Neuronal stem cell (in vitro differentiated cells): Measurements from ENCODE around the gene AEBP2.

Source experiments
- DNase-seq: peaks from one replicate; pipeline ENCODE4 v3.0.0-alpha.2; 2013; ENCODE audit warnings: low spot score
- H2AFZ ChIP-seq: one replicate; pipeline ENCODE4 v1.6.1; 2013; ENCODE audit warnings: mild to moderate bottlenecking, low read length, inconsistent platforms
- H2AK5ac ChIP-seq: 2 replicates; pipeline ENCODE4 v1.6.1; 2013; ENCODE audit warnings: low read depth, mild to moderate bottlenecking, inconsistent platforms, low read length, moderate library complexity, mixed read lengths
- H2BK120ac ChIP-seq: 2 replicates; pipeline ENCODE4 v1.6.1; 2013; ENCODE audit warnings: low read depth, mild to moderate bottlenecking, inconsistent platforms, low read length, moderate library complexity, mixed read lengths
- H2BK12ac ChIP-seq: one replicate; pipeline ENCODE4 v1.6.1; 2013; ENCODE audit warnings: low read length, inconsistent platforms
- H2BK15ac ChIP-seq: 2 replicates; pipeline ENCODE4 v1.6.1; 2013; ENCODE audit warnings: mild to moderate bottlenecking, low read length, inconsistent platforms, mixed read lengths
- H2BK5ac ChIP-seq: one replicate; pipeline ENCODE4 v1.6.1; 2013; ENCODE audit warnings: inconsistent platforms, mild to moderate bottlenecking, low read length, moderate library complexity
- H3K14ac ChIP-seq: one replicate; pipeline ENCODE4 v1.6.1; 2013; ENCODE audit warnings: low read length, inconsistent platforms
- H3K18ac ChIP-seq: 2 replicates; pipeline ENCODE4 v1.6.1; 2013; ENCODE audit warnings: low read length, inconsistent platforms
- H3K23ac ChIP-seq: 2 replicates; pipeline ENCODE4 v1.6.1; 2013; ENCODE audit warnings: low read depth, mild to moderate bottlenecking, mixed read lengths, low read length, inconsistent platforms; ENCODE audit not compliant: poor library complexity
- H3K27ac ChIP-seq: replicated peaks from 3 replicates; pipeline ENCODE4 v1.5.1; 2013; ENCODE audit warnings: low read length, inconsistent platforms
- H3K27me3 ChIP-seq, 3 experiments: 2 replicates each; pipeline ENCODE4 v1.6.1; 2013; ENCODE audit warnings: low read length in 3 of 3, mild to moderate bottlenecking in 2 of 3, inconsistent platforms in 1 of 3, low read depth in 1 of 3, mixed read lengths in 1 of 3, moderate library complexity in 1 of 3; ENCODE audit not compliant: control insufficient read depth in 3 of 3, insufficient read depth in 3 of 3
- H3K36me3 ChIP-seq, 2 donors: replicated peaks in 1 of 2; 2 replicates each; pipeline ENCODE4 v1.6.1; 2013; ENCODE audit warnings: low read length in 2 of 2; ENCODE audit not compliant: control insufficient read depth in 2 of 2, insufficient read depth in 2 of 2
- H3K4ac ChIP-seq: 2 replicates; pipeline ENCODE4 v1.6.1; 2013; ENCODE audit warnings: inconsistent platforms, mild to moderate bottlenecking, low read length, moderate library complexity
- H3K4me1 ChIP-seq, 2 donors: 1 replicate in 1 of 2; 2 replicates in 1 of 2; pipeline ENCODE4 v1.6.1; 2013; ENCODE audit warnings: low read length in 2 of 2, low read depth in 1 of 2; ENCODE audit not compliant: control insufficient read depth in 2 of 2, insufficient read depth in 1 of 2
- H3K4me2 ChIP-seq: one replicate; pipeline ENCODE4 v1.6.1; 2013; ENCODE audit warnings: mild to moderate bottlenecking, low read length, inconsistent platforms; ENCODE audit not compliant: insufficient read depth, poor library complexity, severe bottlenecking
- H3K4me3 ChIP-seq, 2 donors: 2 replicates each; pipeline ENCODE4 v1.5.1; 2013; ENCODE audit warnings: low read length in 2 of 2, mild to moderate bottlenecking in 2 of 2, inconsistent platforms in 1 of 2, moderate library complexity in 1 of 2
- H3K79me1 ChIP-seq: one replicate; pipeline ENCODE4 v1.6.1; 2013; ENCODE audit warnings: low read depth, mild to moderate bottlenecking, inconsistent platforms, low read length, moderate library complexity
- H3K9ac ChIP-seq: one replicate; pipeline ENCODE4 v1.6.1; 2013; ENCODE audit warnings: mild to moderate bottlenecking, low read depth, low read length, inconsistent platforms; ENCODE audit not compliant: poor library complexity
- H3K9me3 ChIP-seq, 2 donors: replicated peaks in 1 of 2; 2 replicates each; pipeline versions ENCODE3 to v1.6.1; 2013; ENCODE audit warnings: low read length in 2 of 2, mild to moderate bottlenecking in 2 of 2, inconsistent platforms in 1 of 2, low read depth in 1 of 2, mixed read lengths in 1 of 2, moderate library complexity in 1 of 2; ENCODE audit not compliant: control insufficient read depth in 2 of 2, insufficient read depth in 1 of 2
- H4K8ac ChIP-seq: one replicate; pipeline ENCODE4 v1.6.1; 2013; ENCODE audit warnings: low read depth, mild to moderate bottlenecking, inconsistent platforms, low read length, moderate library complexity
- H4K91ac ChIP-seq: one replicate; pipeline ENCODE4 v1.6.1; 2013; ENCODE audit warnings: low read length, low read depth, mild to moderate bottlenecking, inconsistent platforms; ENCODE audit not compliant: poor library complexity
- WGBS, 2 donors: extraction: QIAGEN DNeasy Blood & Tissue Kit; methylation state at CpG; one replicate each; pipeline ENCODE4 v1.1.7; 2013; ENCODE audit warnings: missing lambda C conversion rate in 2 of 2, mixed read lengths in 1 of 2; ENCODE audit not compliant: insufficient read length in 2 of 2, insufficient replicate concordance in 1 of 2; ENCODE audit errors: extremely low coverage in 2 of 2; 5-methylcytosine and 5-hydroxymethylcytosine counted together

AEBP2 gene

DNA sequence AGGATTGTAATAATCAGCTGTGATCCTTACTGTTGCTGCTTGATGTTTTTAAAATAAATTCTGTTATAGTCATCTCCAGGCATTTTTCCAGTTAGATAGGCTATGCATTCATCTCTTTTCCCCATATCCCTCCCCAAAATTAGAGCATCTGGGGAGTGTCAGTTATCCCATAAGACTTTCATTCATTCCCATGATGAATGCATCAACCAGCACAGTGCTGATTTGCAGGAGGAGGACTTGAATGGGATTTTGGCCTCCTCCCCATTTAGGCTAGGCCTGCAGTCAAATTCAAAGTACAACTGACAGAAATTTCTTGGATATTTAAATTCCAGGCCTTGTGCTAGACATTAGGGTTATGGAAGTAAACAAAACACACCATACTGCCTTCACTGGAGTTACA lies 99.8 kb downstream of the AEBP2 start:
- no peak overlapping the region for H2BK120ac ChIP-seq
- no peak overlapping the region for H3K27ac ChIP-seq
- H4K8ac ChIP-seq: no peak overlapping the region
- no peaks in the 10 kb centered on the region for H3K36me3 ChIP-seq
- no peak overlapping the region for H2AK5ac ChIP-seq
- no peaks in the 10 kb centered on the region for H3K79me1 ChIP-seq
- H2BK15ac ChIP-seq: no peak overlapping the region
- no peaks in the 10 kb centered on the region for H3K27me3 ChIP-seq
- H3K9ac ChIP-seq: no peak overlapping the region
- H3K4me2 ChIP-seq: no peak overlapping the region
- no peak overlapping the region for H2BK12ac ChIP-seq
- H3K4me1 ChIP-seq: peaks cover 0 to 6% of the 10 kb centered on the region in 2 donors
- H3K23ac ChIP-seq: no peak overlapping the region
- peaks cover 0 to 7% of the 10 kb centered on the region in 2 donors for H3K9me3 ChIP-seq
- DNase-seq: no peak
- H3K18ac ChIP-seq: no peak overlapping the region
- no peak overlapping the region for H4K91ac ChIP-seq
- no peak overlapping the region for H2AFZ ChIP-seq
- no peak overlapping the region for H3K4ac ChIP-seq
- no peak overlapping the region for H2BK5ac ChIP-seq
- H3K4me3 ChIP-seq: no peak overlapping the region
- H3K14ac ChIP-seq: no peak overlapping the region

DNA sequence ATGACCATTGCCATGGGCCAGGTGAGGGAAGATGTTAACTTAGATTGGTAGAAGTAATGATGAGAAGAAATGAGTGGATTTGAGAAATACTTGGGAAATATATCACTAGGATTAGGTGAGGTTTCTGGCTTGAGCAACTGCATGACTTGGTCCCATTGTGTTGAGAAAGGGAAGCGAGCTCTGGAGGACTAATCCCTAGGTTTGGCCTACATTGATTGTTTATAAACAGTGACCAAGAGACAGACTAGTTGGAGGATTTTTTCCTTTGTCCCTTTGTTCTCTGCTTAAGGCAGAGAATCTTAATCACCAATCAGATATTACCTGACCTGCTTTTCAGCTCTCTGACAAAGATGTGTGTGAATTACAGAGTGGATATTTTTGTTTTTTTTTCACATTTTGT lies 100.5 kb downstream of the AEBP2 start:
- no peak overlapping the region for H3K27ac ChIP-seq
- no CpG with 5 or more reads among the region's 1 CpG for WGBS, 2 donors
- no peak overlapping the region for H3K4me3 ChIP-seq
- H3K36me3 ChIP-seq: no peaks in the 10 kb centered on the region
- no peak overlapping the region for H2BK15ac ChIP-seq
- no peak overlapping the region for H2BK120ac ChIP-seq
- H2AFZ ChIP-seq: no peak overlapping the region
- no peak overlapping the region for H3K4ac ChIP-seq
- H3K4me2 ChIP-seq: no peak overlapping the region
- H3K9me3 ChIP-seq: peaks cover 0 to 7% of the 10 kb centered on the region in 2 donors
- no peak overlapping the region for H3K18ac ChIP-seq
- H2BK5ac ChIP-seq: no peak overlapping the region
- no peak for DNase-seq
- no peak overlapping the region for H3K14ac ChIP-seq
- peaks cover 0 to 6% of the 10 kb centered on the region in 2 donors for H3K4me1 ChIP-seq
- no peak overlapping the region for H3K23ac ChIP-seq
- no peak overlapping the region for H2BK12ac ChIP-seq
- H4K8ac ChIP-seq: no peak overlapping the region
- H3K27me3 ChIP-seq: no peaks in the 10 kb centered on the region
- H3K9ac ChIP-seq: no peak overlapping the region
- no peaks in the 10 kb centered on the region for H3K79me1 ChIP-seq
- no peak overlapping the region for H4K91ac ChIP-seq
- no peak overlapping the region for H2AK5ac ChIP-seq

DNA sequence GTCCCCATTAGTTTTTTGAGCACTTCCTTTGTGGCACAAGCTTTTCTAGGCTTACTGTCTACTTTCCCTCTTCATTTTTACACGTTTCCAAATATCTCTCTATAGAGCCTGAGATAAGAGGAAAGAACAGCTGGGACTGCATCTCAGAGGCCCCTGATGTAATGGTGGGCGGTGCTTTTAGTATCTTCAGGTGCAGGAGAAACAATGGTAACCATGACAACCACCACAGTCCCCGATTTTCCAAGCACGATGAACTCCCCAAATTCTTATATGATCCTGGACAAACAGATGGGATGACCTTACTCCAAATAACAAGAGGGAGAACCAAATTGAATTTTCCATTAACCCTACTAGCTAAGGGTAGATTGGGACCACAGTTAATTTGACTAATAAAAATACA lies 103.3 kb downstream of the AEBP2 start:
- no peak for DNase-seq
- Histone ChIP-seq H2BK5ac (no peak overlapping the region), H4K8ac (no peak overlapping the region), H3K9ac (no peak overlapping the region), H2AK5ac (no peak overlapping the region), H2AFZ (no peak overlapping the region), H3K36me3 (no peaks in the 10 kb centered on the region), H3K79me1 (no peaks in the 10 kb centered on the region), H3K4me2 (no peak overlapping the region), H3K4me1 (peaks cover 11 to 16% of the 10 kb centered on the region in 2 donors), H2BK15ac (no peak overlapping the region), H3K23ac (no peak overlapping the region), H3K27ac (no peak overlapping the region), H3K18ac (no peak overlapping the region), H3K4ac (no peak overlapping the region), H3K14ac (no peak overlapping the region), H2BK120ac (no peak overlapping the region), H3K4me3 (no peak overlapping the region), H4K91ac (no peak overlapping the region), H3K27me3 (no peaks in the 10 kb centered on the region), H2BK12ac (no peak overlapping the region), H3K9me3 (no peaks in the 10 kb centered on the region)
- WGBS, 2 donors: no CpG with 5 or more reads among the region's 4 CpGs

DNA sequence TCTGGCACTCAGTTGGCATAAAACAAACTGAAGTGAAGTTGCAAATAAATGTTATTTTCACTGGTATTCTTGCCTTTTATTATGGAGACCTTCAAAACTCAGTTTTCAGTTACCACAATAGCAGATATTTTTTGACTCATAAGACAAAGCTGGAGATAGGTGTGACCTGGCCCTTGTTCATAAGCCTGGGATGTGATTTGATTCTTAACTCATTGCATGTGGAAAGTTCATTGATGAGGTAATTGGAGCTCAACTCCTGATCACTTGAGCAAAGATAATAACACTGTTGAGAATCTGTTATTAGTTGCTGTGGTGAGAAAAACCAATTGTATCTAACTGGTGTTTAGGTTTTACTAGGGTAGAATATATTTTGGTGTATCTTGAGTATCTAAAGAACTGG lies 105.1 kb downstream of the AEBP2 start:
- H2BK15ac ChIP-seq: no peak overlapping the region
- H3K27me3 ChIP-seq: no peaks in the 10 kb centered on the region
- no peak overlapping the region for H3K27ac ChIP-seq
- H3K14ac ChIP-seq: no peak overlapping the region
- no peak overlapping the region for H3K4ac ChIP-seq
- no peak overlapping the region for H2BK12ac ChIP-seq
- DNase-seq: no peak
- peaks cover 10 to 19% of the 10 kb centered on the region in 2 donors for H3K4me1 ChIP-seq
- no peak overlapping the region for H3K4me2 ChIP-seq
- no peaks in the 10 kb centered on the region for H3K9me3 ChIP-seq
- no peaks in the 10 kb centered on the region for H3K79me1 ChIP-seq
- H2AK5ac ChIP-seq: no peak overlapping the region
- no peaks in the 10 kb centered on the region for H3K36me3 ChIP-seq
- no peak overlapping the region for H3K18ac ChIP-seq
- H3K23ac ChIP-seq: no peak overlapping the region
- H2BK120ac ChIP-seq: no peak overlapping the region
- no peak overlapping the region for H2BK5ac ChIP-seq
- no peak overlapping the region for H3K9ac ChIP-seq
- no peak overlapping the region for H3K4me3 ChIP-seq
- H4K8ac ChIP-seq: no peak overlapping the region
- H2AFZ ChIP-seq: no peak overlapping the region
- H4K91ac ChIP-seq: no peak overlapping the region
